Bone marrow (tissue), 2 donors: ENCODE results near the gene RHBDD1.
"Not testable (repeated sequence)": the region's sequence is repeated elsewhere in the genome, so short reads cannot be mapped to it uniquely, and the experiment has no call there.

Source experiments
- DNase-seq, 2 donors: peaks; one replicate each; lab custom pipeline; 2025; lab: John Stamatoyannopoulos, UW

RHBDD1 gene

GRCh38 chr2:226799976-226800940, 35.6 kb upstream of the RHBDD1 start:
- DNase-seq: no peak

DNA sequence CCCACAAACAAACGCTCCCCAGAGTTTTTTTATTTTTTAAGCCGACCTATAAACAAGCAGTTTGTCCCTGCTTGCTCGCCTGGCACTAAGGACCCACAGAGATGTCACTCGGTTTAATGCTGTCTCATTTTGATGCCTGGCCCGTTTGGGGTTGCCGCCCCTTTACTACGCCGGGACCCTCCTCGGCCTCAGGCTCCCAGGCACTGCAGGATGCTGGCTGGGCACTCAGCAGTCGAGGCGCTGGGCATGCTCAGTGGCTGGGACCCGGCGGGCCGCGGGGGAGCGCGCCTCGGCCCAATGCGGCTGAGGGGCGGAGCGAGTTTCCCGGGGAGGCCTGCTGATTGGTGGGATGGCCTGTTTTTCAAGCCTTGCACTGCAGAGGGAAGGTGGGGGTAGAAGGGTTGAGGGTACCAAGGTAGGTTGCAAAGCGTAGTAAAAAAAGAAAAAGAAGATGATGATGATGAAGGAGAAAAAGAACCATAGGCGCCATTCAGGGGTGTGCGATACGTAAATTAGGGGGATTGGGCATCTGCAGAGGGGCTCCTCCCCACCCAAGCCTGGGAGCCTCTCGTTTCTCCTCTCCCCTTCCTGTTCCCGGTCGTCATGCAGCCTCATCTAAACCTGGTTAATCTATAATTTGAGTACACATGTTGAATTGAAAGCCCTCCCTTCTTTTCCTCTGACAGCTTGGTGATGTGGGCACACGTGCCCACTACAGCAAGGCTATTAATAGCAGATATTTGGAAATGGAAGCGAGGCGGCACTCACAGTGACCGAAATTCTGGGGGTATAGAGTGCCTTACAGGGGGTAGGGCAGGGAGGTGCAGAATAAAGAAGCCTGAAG, 34.7 kb upstream of the RHBDD1 start:
- DNase-seq: no peak

DNA sequence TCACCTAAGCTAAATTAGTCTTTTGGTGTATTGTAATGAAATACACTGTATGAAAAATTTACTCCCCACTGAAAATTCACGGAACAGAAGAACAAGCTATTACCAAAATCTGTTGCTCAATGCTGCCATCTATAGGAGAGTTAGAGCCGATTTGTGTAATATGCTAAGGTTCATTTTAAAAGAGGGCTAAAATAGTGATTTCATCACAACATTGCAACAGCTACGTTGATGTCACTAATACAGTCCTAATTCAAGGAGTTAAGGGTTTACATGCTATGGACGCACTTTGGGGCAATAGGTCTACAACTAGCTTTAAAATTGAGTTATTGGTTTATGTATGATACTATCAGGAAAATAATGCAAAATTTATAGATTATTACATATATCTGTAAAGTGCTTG, 33.3 kb upstream of the RHBDD1 start:
- peak in 1 of 2 donors; percentile 55 for DNase-seq

- DNase-seq: no peak
Observed at GRCh38 chr2:226803410-226803809, 32.4 kb upstream of the RHBDD1 start.

GRCh38 chr2:226813148-226813701, 22.6 kb upstream of the RHBDD1 start:
- DNase-seq: no peak

- no peak for DNase-seq
Observed at GRCh38 chr2:226818930-226819329, 16.9 kb upstream of the RHBDD1 start.

- no peak for DNase-seq
Observed at GRCh38 chr2:226825056-226825455, 10.8 kb upstream of the RHBDD1 start.

DNA sequence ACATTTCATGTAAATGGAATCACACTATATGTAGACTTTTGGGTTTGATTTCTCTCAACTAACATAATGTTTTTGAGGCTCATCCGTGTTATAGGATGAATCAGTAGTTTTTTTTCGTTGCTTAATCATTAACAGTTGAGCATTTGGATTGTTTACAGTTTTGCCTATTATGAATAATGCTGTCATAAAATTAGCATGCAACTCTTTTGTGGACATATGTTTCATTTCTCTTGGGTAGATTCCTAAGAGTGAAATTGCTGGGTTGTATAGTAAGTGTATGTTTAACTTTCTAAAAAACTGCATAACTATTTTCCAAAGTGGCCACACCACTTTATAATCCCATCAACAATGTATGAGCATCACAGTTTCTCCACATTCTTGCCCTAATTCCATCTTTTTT, 7.7 kb upstream of the RHBDD1 start:
- DNase-seq: no peak

GRCh38 chr2:226829721-226830631, 5.9 kb upstream of the RHBDD1 start:
- DNase-seq: no peak

DNA sequence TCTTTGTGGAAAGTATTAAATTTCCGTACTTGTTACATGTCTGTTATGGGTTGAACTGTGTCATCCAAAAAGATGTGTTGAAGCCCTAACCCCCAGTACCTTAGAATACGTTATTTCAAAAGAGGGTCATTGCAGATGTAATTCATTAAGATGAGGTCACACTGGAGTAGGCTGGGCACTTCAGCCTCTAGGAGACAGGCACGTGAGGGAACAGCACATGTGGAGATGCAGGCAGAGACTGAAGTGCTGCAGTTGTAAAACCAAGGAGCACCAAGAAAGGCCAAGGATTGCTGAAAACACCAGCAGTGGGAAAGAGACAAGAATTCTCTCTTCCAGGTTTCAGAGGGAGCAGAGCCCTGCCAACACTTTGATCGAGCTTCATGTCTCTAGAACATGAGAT, 4.6 kb upstream of the RHBDD1 start:
- DNase-seq: no peak

GRCh38 chr2:226832061-226832460, 3.8 kb upstream of the RHBDD1 start:
- DNase-seq: no peak

DNA sequence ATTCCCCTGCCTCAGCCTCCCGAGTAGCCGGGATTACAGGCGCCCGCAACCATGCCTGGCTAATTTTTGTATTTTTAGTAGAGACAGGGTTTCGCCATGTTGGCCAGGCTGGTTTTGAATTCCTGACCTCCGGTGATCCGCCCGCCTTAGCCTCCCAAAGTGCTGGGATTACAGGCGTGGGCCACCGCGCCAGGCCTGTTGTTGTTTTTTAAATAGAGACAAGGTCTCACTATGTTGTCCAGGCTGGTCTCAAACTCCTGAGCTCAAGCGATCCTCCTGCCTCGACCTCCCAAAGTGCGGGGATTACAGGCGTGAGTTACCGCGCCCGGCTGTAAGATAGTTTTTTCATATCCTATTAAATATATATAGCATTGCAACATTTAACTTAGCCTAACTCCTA, 974 bp upstream of the RHBDD1 start:
- not testable (repeated sequence) for DNase-seq

GRCh38 chr2:226835420-226835795, 446 bp upstream of the RHBDD1 start:
- no peak for DNase-seq

DNA sequence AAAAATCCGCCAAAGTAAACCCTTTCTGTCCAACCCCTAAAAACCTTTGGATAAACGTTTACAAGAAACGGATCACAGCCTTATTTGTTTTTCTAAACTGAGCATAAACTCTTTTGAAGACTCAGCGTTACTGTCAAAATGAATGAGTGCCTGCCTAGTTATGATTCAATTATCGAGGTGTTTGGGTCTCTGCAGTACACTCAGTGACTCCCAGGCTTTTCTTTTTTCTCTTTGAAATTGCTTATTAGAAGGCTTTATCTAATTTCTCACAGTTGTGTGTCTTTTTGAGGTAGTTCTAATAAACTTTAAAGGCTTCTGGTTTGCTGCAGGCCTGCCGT, 663 bp downstream of the RHBDD1 start:
- peak in 1 of 2 donors; percentile 30 for DNase-seq

GRCh38 chr2:226837334-226837733, 1.5 kb downstream of the RHBDD1 start:
- no peak for DNase-seq

DNA sequence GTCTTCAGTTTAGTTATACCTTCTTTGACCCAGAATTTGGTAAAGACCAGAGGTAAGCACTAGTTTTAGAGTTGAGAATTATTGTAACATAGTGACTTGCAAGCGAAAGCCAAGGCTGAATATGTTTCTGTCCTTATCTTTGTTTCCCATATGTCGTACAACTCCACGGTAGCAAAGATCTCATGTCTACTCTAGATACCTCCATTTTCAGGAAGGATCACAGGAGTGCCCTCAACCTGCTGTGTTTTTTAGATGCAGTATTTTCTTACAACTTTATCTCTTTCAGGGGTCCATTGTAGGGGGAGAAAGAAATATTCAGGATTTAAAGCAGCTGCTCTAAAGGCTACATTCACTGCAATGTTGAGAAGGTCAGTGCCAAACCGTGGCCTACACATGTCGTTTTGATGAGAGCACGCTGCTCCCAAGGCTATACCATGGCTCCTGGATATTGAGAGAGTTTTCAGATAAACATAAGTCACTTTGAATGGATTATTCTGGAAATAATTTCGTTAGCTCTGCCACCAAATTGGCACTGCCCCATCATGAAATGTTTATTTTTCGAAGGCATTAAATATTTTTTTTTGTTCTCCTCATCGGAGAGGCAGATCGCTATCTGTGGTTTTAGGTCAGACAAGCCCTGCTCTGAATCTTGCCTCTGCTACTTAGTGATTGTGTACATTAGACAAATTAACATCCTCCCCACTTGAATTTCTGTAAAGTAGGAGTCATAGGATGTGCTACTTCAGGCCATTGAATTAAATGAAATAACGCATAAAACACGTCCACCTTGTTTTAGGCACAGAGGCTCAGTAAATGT, 2.1 kb downstream of the RHBDD1 start:
- DNase-seq: no peak

DNA sequence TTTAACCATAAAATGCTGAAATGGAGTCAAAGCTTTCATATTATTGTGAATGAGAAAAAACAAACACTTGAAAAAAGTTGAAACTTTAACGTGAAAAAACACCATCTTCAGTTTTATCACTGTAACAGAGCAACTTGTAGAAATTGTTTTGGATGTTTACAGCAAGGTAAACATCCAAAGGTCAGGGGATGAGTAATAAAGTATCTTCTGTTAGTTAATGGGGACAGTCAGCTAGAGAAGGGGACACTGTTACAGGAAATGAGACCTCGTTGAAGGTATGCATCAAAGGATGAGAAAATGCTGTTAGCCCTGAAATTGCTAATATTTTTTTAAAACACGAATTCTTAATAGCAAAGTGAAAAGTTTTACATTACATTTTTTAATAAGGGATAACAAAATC, 2.9 kb downstream of the RHBDD1 start:
- DNase-seq: no peak

GRCh38 chr2:226839161-226839560, 3.3 kb downstream of the RHBDD1 start:
- DNase-seq: no peak

DNA sequence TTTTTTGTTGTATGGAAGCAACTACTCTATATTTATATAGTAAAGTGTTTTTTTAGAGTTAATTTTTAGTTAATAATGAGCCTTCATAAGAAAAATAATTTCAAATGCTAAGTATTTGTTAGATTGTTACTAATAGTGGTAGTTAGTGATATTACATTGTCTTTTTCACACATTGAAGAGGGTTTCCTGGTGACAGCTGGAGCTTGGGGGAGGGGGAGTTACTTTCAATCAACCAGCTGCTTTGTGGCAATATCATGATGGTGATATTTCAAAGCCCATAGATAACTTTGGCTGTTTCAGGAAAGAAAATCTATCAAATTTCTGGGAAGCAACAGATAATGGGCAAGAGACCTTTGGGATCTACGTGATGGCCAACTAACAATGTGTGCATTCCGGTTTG, 4.1 kb downstream of the RHBDD1 start:
- DNase-seq: no peak

GRCh38 chr2:226843001-226843400, 7.1 kb downstream of the RHBDD1 start:
- DNase-seq: not testable (repeated sequence)
